GM21381 (cell line): Measurements from ENCODE around the gene RPL37A.
"Not testable (repeated sequence)": the region's sequence is repeated elsewhere in the genome, so short reads cannot be mapped to it uniquely, and the experiment has no call there.

Experiments used
- ATAC-seq: cut with Tn5 transposase; IDR thresholded peaks from one replicate; pipeline ENCODE4 v1.9.1; 2021; ENCODE audit warnings: mild to moderate bottlenecking, moderate library complexity; ENCODE audit not compliant: unreplicated experiment

RPL37A gene

GRCh38 chr2:216516730-216517350 is 18.2 kb downstream of the RPL37A start:
- no peak for ATAC-seq

GRCh38 chr2:216517447-216518225 is 19.0 kb downstream of the RPL37A start:
- ATAC-seq = no peak

- not testable (repeated sequence) for ATAC-seq
Measured at GRCh38 chr2:216518566-216519119, 20.0 kb downstream of the RPL37A start.

GRCh38 chr2:216519154-216519762 is 20.6 kb downstream of the RPL37A start:
- ATAC-seq = no peak

GRCh38 chr2:216520112-216520511 is 21.5 kb downstream of the RPL37A start:
- no peak for ATAC-seq

- no peak for ATAC-seq
Measured at GRCh38 chr2:216522892-216523502, 24.4 kb downstream of the RPL37A start.

GRCh38 chr2:216525972-216526371 is 27.3 kb downstream of the RPL37A start:
- ATAC-seq = no peak

GRCh38 chr2:216526939-216527338 is 28.3 kb downstream of the RPL37A start:
- ATAC-seq = no peak

- no peak for ATAC-seq
Measured at GRCh38 chr2:216527600-216527999, 29.0 kb downstream of the RPL37A start.

GRCh38 chr2:216532562-216532961 is 33.9 kb downstream of the RPL37A start:
- no peak for ATAC-seq

GRCh38 chr2:216533609-216534008 is 35.0 kb downstream of the RPL37A start:
- no peak for ATAC-seq

GRCh38 chr2:216534809-216535208 is 36.2 kb downstream of the RPL37A start:
- ATAC-seq = no peak

GRCh38 chr2:216535454-216535995 is 36.9 kb downstream of the RPL37A start:
- ATAC-seq = no peak

GRCh38 chr2:216536734-216537210 is 38.1 kb downstream of the RPL37A start:
- ATAC-seq = no peak

- ATAC-seq = no peak
Measured at GRCh38 chr2:216537366-216537765, 38.7 kb downstream of the RPL37A start.

- ATAC-seq = no peak
Measured at GRCh38 chr2:216538538-216538937, 39.9 kb downstream of the RPL37A start.

GRCh38 chr2:216539120-216539519 is 40.5 kb downstream of the RPL37A start:
- ATAC-seq = no peak

GRCh38 chr2:216539791-216540241 is 41.2 kb downstream of the RPL37A start:
- no peak for ATAC-seq

GRCh38 chr2:216540920-216541319 is 42.3 kb downstream of the RPL37A start:
- ATAC-seq = no peak

GRCh38 chr2:216541505-216541904 is 42.9 kb downstream of the RPL37A start:
- no peak for ATAC-seq

- ATAC-seq = no peak
Measured at GRCh38 chr2:216545359-216545758, 46.7 kb downstream of the RPL37A start.
